Activated B cell treated with CpG ODN at 0.5 μM for 24 hours (primary cell): ENCODE measurements around the gene TBC1D14. TPM values are rescaled to one million over a fixed set of nuclear protein-coding genes. Genes with fewer than 3 reads are reported as not detected.
A peak's percentile ranks its signal among the peaks of the same experiment; 100 is the strongest.

Experiments
- ATAC-seq: fragments of 200-7000 bp; cut with Tn5 transposase; one replicate; pipeline ENCODE4 v1.10.0; 2021; ENCODE audit warnings: low read depth, mild to moderate bottlenecking, moderate library complexity
- CTCF ChIA-PET: fragments of 350-600 bp; sonication (Branson Sonifier 250); formaldehyde crosslinking; loops from one replicate; lab custom pipeline; 2021; ENCODE audit warnings: antibody characterized with exemption; lab: Charles Lee
- POLR2A ChIA-PET: fragments of 350-600 bp; sonication (Branson Sonifier 250); formaldehyde crosslinking; loops from one replicate; lab custom pipeline; 2021; ENCODE audit warnings: antibody characterized with exemption; lab: Charles Lee
- DNase-seq: peaks from one replicate; pipeline ENCODE4 v3.0.0; 2022
- H3K27ac Mint-ChIP-seq: one replicate; pipeline ENCODE4 v1.8.0; 2020; ENCODE audit warnings: mixed read lengths
- H3K27me3 Mint-ChIP-seq: one replicate; pipeline ENCODE4 v1.8.0; 2021; ENCODE audit warnings: mixed read lengths
- H3K36me3 Mint-ChIP-seq: one replicate; pipeline ENCODE4 v1.8.0; 2021; ENCODE audit warnings: low read depth, mixed read lengths
- H3K4me1 Mint-ChIP-seq: one replicate; pipeline ENCODE4 v1.8.0; 2021; ENCODE audit warnings: mixed read lengths
- H3K4me3 Mint-ChIP-seq: one replicate; pipeline ENCODE4 v1.8.0; 2020; ENCODE audit warnings: mild to moderate bottlenecking, mixed read lengths
- H3K9me3 Mint-ChIP-seq: one replicate; pipeline ENCODE4 v1.8.0; 2020; ENCODE audit warnings: mixed read lengths
- intact Hi-C: fragments of 100-400 bp; cut with micrococcal nuclease; formaldehyde crosslinking; loops from one replicate; pipeline ENCODE4 v1.15.1; 2024
- total RNA-seq: library from RNA; stranded (reverse); gene quantifications from 2 replicates; pipeline ENCODE4 v1.2.3, GENCODE V29; 2022
- TF ChIP-seq, protein P1 (sequence below): fragments of 200-600 bp; IDR thresholded peaks from one replicate; pipeline ENCODE4 v1.8.0; 2022; ENCODE audit warnings: antibody characterized with exemption, mild to moderate bottlenecking

TBC1D14 gene
- total RNA-seq, 1 donor from 2014 or later: 35.1 TPM

- Mint-ChIP-seq H3K36me3 (peaks cover 17% of the 10 kb centered on the region), H3K27me3 (no peaks in the 10 kb centered on the region), H3K27ac (peak overlapping the region; percentile 66), H3K4me3 (peak overlapping the region; percentile 87), H3K4me1 (peaks cover 68% of the 10 kb centered on the region), H3K9me3 (no peaks in the 10 kb centered on the region)
- ChIA-PET CTCF (interaction anchor here (1.3 to 1.4 kb wide), 2 partner anchors 21 to 26 kb away, joined by 6 to 7 read pairs; no protein-coding TSS in a partner anchor), POLR2A (interaction anchor here (0.7 to 7.5 kb wide), 3 partner anchors 23 to 136 kb away, joined by 3 to 132 read pairs (median 4); partner anchors contain the start of genes GRPEL1 and TBC1D14)
- ATAC-seq: no peak
- intact Hi-C loops: no loop called here
- DNase-seq: no peak
- TF ChIP-seq, protein P1, sequence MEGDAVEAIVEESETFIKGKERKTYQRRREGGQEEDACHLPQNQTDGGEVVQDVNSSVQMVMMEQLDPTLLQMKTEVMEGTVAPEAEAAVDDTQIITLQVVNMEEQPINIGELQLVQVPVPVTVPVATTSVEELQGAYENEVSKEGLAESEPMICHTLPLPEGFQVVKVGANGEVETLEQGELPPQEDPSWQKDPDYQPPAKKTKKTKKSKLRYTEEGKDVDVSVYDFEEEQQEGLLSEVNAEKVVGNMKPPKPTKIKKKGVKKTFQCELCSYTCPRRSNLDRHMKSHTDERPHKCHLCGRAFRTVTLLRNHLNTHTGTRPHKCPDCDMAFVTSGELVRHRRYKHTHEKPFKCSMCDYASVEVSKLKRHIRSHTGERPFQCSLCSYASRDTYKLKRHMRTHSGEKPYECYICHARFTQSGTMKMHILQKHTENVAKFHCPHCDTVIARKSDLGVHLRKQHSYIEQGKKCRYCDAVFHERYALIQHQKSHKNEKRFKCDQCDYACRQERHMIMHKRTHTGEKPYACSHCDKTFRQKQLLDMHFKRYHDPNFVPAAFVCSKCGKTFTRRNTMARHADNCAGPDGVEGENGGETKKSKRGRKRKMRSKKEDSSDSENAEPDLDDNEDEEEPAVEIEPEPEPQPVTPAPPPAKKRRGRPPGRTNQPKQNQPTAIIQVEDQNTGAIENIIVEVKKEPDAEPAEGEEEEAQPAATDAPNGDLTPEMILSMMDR: no peak
Observed at GRCh38 chr4:7045553-7045952, 135.9 kb downstream of the TBC1D14 start.

GRCh38 chr4:7045961-7046921 lies 136.6 kb downstream of the TBC1D14 start:
- ChIA-PET POLR2A (interaction anchor here (0.7 to 7.5 kb wide), 4 partner anchors 12 to 137 kb away, joined by 3 to 132 read pairs (median 4); partner anchors contain the start of genes GRPEL1 and TBC1D14), CTCF (interaction anchor here (1.3 to 1.4 kb wide), 2 partner anchors 21 to 25 kb away, joined by 6 to 7 read pairs; no protein-coding TSS in a partner anchor)
- no peak for ATAC-seq
- Mint-ChIP-seq H3K4me3 (peak overlapping the region; percentile 87), H3K4me1 (peaks cover 68% of the 10 kb centered on the region), H3K36me3 (peaks cover 17% of the 10 kb centered on the region), H3K27ac (peak overlapping the region; percentile 66), H3K27me3 (no peaks in the 10 kb centered on the region), H3K9me3 (no peaks in the 10 kb centered on the region)
- TF ChIP-seq, protein P1: no peak
- DNase-seq: no peak
- intact Hi-C loops: no loop called here

GRCh38 chr4:7046971-7047370 lies 137.3 kb downstream of the TBC1D14 start:
- intact Hi-C loops: no loop called here

DNA sequence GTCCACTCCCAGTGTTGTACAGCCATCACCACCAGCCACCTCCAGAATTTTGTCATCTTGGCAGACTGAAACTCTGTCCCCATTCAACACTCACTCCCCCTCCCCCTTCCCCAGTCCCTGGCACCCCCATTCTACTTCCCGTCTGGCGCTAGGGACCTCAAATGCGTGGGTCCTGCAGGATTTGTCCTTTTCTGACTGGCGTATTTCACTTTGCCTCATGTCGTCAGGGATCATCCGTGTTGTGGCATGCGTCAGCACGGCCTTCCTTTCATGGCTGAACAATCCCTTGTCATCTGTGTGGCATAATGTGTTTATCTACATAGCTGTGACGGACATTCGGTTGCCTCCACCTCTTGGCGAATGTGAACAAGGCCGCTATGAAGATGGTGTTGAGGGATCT lies 139.0 kb downstream of the TBC1D14 start:
- POLR2A ChIA-PET: interaction anchor here (7.5 kb wide), 1 partner anchor 19 kb away, joined by 132 read pairs; the partner anchor contains the start of gene GRPEL1
- intact Hi-C loops: no loop called here
- Mint-ChIP-seq H3K4me1 (peaks cover 58% of the 10 kb centered on the region), H3K4me3 (no peak overlapping the region), H3K36me3 (peaks cover 20% of the 10 kb centered on the region), H3K27ac (no peak overlapping the region), H3K9me3 (no peaks in the 10 kb centered on the region), H3K27me3 (no peaks in the 10 kb centered on the region)
- CTCF ChIA-PET: no interaction called here
- DNase-seq (no peak), ATAC-seq (no peak)
- TF ChIP-seq, protein P1: no peak

More at GRCh38 chr4:7046971-7047370, 137.3 kb downstream of the TBC1D14 start:
- H3K9me3 Mint-ChIP-seq: no peaks in the 10 kb centered on the region
- CTCF ChIA-PET: no interaction called here
- H3K36me3 Mint-ChIP-seq: peaks cover 17% of the 10 kb centered on the region
- TF ChIP-seq, protein P1: no peak
- peak overlapping the region; percentile 20 for H3K27ac Mint-ChIP-seq
- no peak overlapping the region for H3K4me3 Mint-ChIP-seq
- H3K27me3 Mint-ChIP-seq: no peaks in the 10 kb centered on the region
- POLR2A ChIA-PET: interaction anchor here (1.5 to 7.5 kb wide), 3 partner anchors 11 to 60 kb away, joined by 4 to 132 read pairs (median 5); partner anchors contain the start of gene GRPEL1
- ATAC-seq (no peak), DNase-seq (no peak)
- peaks cover 60% of the 10 kb centered on the region for H3K4me1 Mint-ChIP-seq

DNA sequence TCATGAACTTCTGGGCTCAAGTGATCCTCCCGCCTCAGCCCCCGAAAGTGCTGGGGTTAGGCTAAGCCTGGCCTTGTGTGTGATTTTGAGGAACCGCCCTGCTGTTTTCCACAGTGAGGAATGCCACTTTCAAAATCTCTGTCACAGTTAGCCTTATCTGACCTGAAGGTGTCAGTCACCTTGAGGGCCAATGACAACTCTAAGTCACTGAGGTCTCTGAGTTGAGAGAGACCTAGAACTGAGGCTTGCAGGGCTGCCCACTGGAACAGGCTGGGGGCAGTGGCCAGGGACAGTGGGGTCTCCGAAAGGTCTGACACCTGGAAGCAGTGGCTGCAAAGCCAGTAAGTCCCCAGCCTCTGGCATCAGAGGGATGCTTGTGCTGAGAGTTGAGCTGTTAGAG lies 139.7 kb downstream of the TBC1D14 start:
- Mint-ChIP-seq H3K4me1 (peaks cover 56% of the 10 kb centered on the region), H3K9me3 (no peaks in the 10 kb centered on the region), H3K27me3 (no peaks in the 10 kb centered on the region), H3K36me3 (peaks cover 26% of the 10 kb centered on the region), H3K27ac (no peak overlapping the region), H3K4me3 (no peak overlapping the region)
- CTCF ChIA-PET: no interaction called here
- TF ChIP-seq, protein P1: no peak
- DNase-seq (no peak), ATAC-seq (no peak)
- POLR2A ChIA-PET: interaction anchor here (0.5 to 0.9 kb wide), 2 partner anchors 9 to 18 kb away, joined by 3 to 8 read pairs; no protein-coding TSS in a partner anchor
- intact Hi-C loops: no loop called here
